Caco-2 (cell line): ENCODE results near the gene KLC4. TPM values are rescaled to one million over a fixed set of nuclear protein-coding genes. Genes with fewer than 3 reads are reported as not detected.

ENCODE experiments used
- BruUV-seq: library from RNA; stranded (reverse); fragments of 400-500 nt; replicated peaks from 2 replicates; lab custom pipeline; 2021; lab: Mats Ljungman, UMichigan
- CTCF ChIA-PET: fragments of 300-600 bp; sonication (Branson Sonifier 250); formaldehyde crosslinking; loops from one replicate; lab custom pipeline; 2022; ENCODE audit warnings: antibody characterized with exemption; lab: Charles Lee
- POLR2A ChIA-PET: fragments of 300-600 bp; sonication (Branson Sonifier 250); formaldehyde crosslinking; loops from one replicate; lab custom pipeline; 2022; ENCODE audit warnings: antibody characterized with exemption; lab: Charles Lee
- DNase-seq, 2 experiments: peaks; one replicate each; pipeline versions ENCODE4 v3.0.0 to v3.0.0-alpha.2; 2020 to 2022
- H3K27me3 ChIP-seq: replicated peaks from 2 replicates; pipeline ENCODE4 v1.6.0; 2011; ENCODE audit warnings: low read length; ENCODE audit not compliant: control insufficient read depth, insufficient read depth
- H3K36me3 ChIP-seq: 2 replicates; pipeline ENCODE4 v1.5.1; 2011; ENCODE audit warnings: low read length; ENCODE audit not compliant: control insufficient read depth, insufficient read depth
- H3K4me1 ChIP-seq: fragments of 250-450 bp; sonication (Bioruptor Pico); 2 replicates; pipeline ENCODE4 v1.5.1; 2020; ENCODE audit warnings: mild to moderate bottlenecking
- H3K4me3 ChIP-seq: 2 replicates; pipeline ENCODE4 v1.5.1; 2011; ENCODE audit warnings: low read depth, mild to moderate bottlenecking, control low read depth, low read length
- H3K9me3 ChIP-seq: fragments of 250-450 bp; sonication (Bioruptor Pico); 2 replicates; pipeline ENCODE4 v1.5.1; 2020; ENCODE audit warnings: mild to moderate bottlenecking, moderate library complexity
- H3K27ac Mint-ChIP-seq: one replicate; pipeline ENCODE4 v1.8.0; 2022; ENCODE audit warnings: mixed read lengths; ENCODE audit not compliant: unreplicated experiment
- H3K27me3 Mint-ChIP-seq: one replicate; pipeline ENCODE4 v1.8.0; 2022; ENCODE audit warnings: mixed read lengths; ENCODE audit not compliant: insufficient read depth, unreplicated experiment
- H3K36me3 Mint-ChIP-seq: one replicate; pipeline ENCODE4 v1.8.0; 2022; ENCODE audit warnings: mild to moderate bottlenecking, mixed read lengths; ENCODE audit not compliant: insufficient read depth, unreplicated experiment
- H3K4me1 Mint-ChIP-seq: one replicate; pipeline ENCODE4 v1.8.0; 2022; ENCODE audit warnings: low read depth, mixed read lengths; ENCODE audit not compliant: unreplicated experiment
- H3K4me3 Mint-ChIP-seq: one replicate; pipeline ENCODE4 v1.8.0; 2022; ENCODE audit warnings: mild to moderate bottlenecking, moderate library complexity, mixed read lengths; ENCODE audit not compliant: unreplicated experiment
- H3K9me3 Mint-ChIP-seq: one replicate; pipeline ENCODE4 v1.8.0; 2022; ENCODE audit warnings: mixed read lengths; ENCODE audit not compliant: unreplicated experiment
- CTCF ChIP-seq, 2 experiments: fragments of 200-600 bp in 1 of 2; IDR thresholded peaks; 1 replicate in 1 of 2; 2 replicates in 1 of 2; pipeline versions ENCODE4 v1.5.1 to v1.8.0; 2011 to 2022; ENCODE audit warnings: antibody characterized with exemption in 1 of 2, control low read depth in 1 of 2, inconsistent platforms in 1 of 2, low read depth in 1 of 2, low read length in 1 of 2, mild to moderate bottlenecking in 1 of 2, moderate library complexity in 1 of 2; ENCODE audit not compliant: insufficient read depth in 1 of 2, severe bottlenecking in 1 of 2, unreplicated experiment in 1 of 2
- intact Hi-C: fragments of 100-400 bp; cut with micrococcal nuclease; formaldehyde crosslinking; loops from one replicate; pipeline ENCODE4 v1.10.0; 2022; ENCODE audit not compliant: unreplicated experiment
- total RNA-seq: library from RNA; stranded (reverse); gene quantifications from 2 replicates; pipeline ENCODE4 v1.2.3, GENCODE V29; 2022

The KLC4 gene
- total RNA-seq, 1 experiment from 2014 or later, result 47.7 TPM

GRCh38 chr6:43034190-43034525 lies 25.3 kb upstream of the KLC4 start:
- no peaks in the 10 kb centered on the region for H3K27me3 Mint-ChIP-seq
- TF ChIP-seq CTCF (IDR thresholded peaks at IDR 0.05; ENCODE audit: insufficient read depth in 1 of 2, low read depth in 1 of 2, low read length in 1 of 2, severe bottlenecking in 1 of 2, unreplicated experiment in 1 of 2), result no peak
- CTCF ChIA-PET, result no interaction called here
- no peaks in the 10 kb centered on the region for H3K9me3 Mint-ChIP-seq
- H3K4me1 Mint-ChIP-seq, result peaks cover 6% of the 10 kb centered on the region
- H3K27ac Mint-ChIP-seq, result no peak overlapping the region
- DNase-seq, result no peak
- H3K4me3 Mint-ChIP-seq, result no peak overlapping the region
- POLR2A ChIA-PET, result interaction anchor here (0.5 to 0.7 kb wide), 3 partner anchors 31 to 236 kb away, joined by 3 to 7 read pairs (median 4); no protein-coding TSS in a partner anchor
- BruUV-seq, result no TSS peak
- H3K36me3 Mint-ChIP-seq, result peaks cover 87% of the 10 kb centered on the region
- Histone ChIP-seq H3K4me3 (no peak overlapping the region), H3K9me3 (no peaks in the 10 kb centered on the region), H3K4me1 (no peaks in the 10 kb centered on the region), H3K27me3 (no peaks in the 10 kb centered on the region), H3K36me3 (peaks cover 3% of the 10 kb centered on the region; the same call in 1 of the 2 replicates)
- intact Hi-C loops, result no loop called here

GRCh38 chr6:43035495-43036194 lies 23.8 kb upstream of the KLC4 start:
- H3K27me3 Mint-ChIP-seq, result no peaks in the 10 kb centered on the region
- peak overlapping the region; percentile 18 for H3K4me3 Mint-ChIP-seq
- H3K36me3 Mint-ChIP-seq, result peaks cover 80% of the 10 kb centered on the region
- Histone ChIP-seq H3K4me3 (no peak overlapping the region), H3K9me3 (no peaks in the 10 kb centered on the region), H3K27me3 (no peaks in the 10 kb centered on the region), H3K36me3 (peaks cover 3% of the 10 kb centered on the region; the same call in 1 of the 2 replicates), H3K4me1 (no peaks in the 10 kb centered on the region)
- no peak for TF ChIP-seq CTCF (IDR thresholded peaks at IDR 0.05; ENCODE audit: insufficient read depth in 1 of 2, low read depth in 1 of 2, low read length in 1 of 2, severe bottlenecking in 1 of 2, unreplicated experiment in 1 of 2)
- ChIA-PET POLR2A (interaction anchor here (0.6 to 1.0 kb wide), 2 partner anchors 21 to 24 kb away, joined by 5 to 11 read pairs; partner anchors contain the start of genes KLC4 and MRPL2), CTCF (no interaction called here)
- H3K27ac Mint-ChIP-seq, result no peak overlapping the region
- H3K4me1 Mint-ChIP-seq, result peaks cover 6% of the 10 kb centered on the region
- no peaks in the 10 kb centered on the region for H3K9me3 Mint-ChIP-seq
- intact Hi-C loops, result no loop called here
- DNase-seq, result no peak
- BruUV-seq, result no TSS peak

GRCh38 chr6:43036712-43037111 lies 22.7 kb upstream of the KLC4 start:
- intact Hi-C loops, result no loop called here
- POLR2A ChIA-PET, result no interaction called here
- H3K4me3 Mint-ChIP-seq, result no peak overlapping the region
- no TSS peak for BruUV-seq
- H3K9me3 Mint-ChIP-seq, result no peaks in the 10 kb centered on the region
- DNase-seq, result no peak
- no peak overlapping the region for H3K27ac Mint-ChIP-seq
- H3K4me1 Mint-ChIP-seq, result peaks cover 6% of the 10 kb centered on the region
- Histone ChIP-seq H3K36me3 (peaks cover 3% of the 10 kb centered on the region; the same call in 1 of the 2 replicates), H3K9me3 (no peaks in the 10 kb centered on the region), H3K4me3 (no peak overlapping the region), H3K4me1 (no peaks in the 10 kb centered on the region), H3K27me3 (no peaks in the 10 kb centered on the region)
- no peaks in the 10 kb centered on the region for H3K27me3 Mint-ChIP-seq
- peaks cover 75% of the 10 kb centered on the region for H3K36me3 Mint-ChIP-seq
- CTCF ChIA-PET, result no interaction called here
- no peak for TF ChIP-seq CTCF (IDR thresholded peaks at IDR 0.05; ENCODE audit: insufficient read depth in 1 of 2, low read depth in 1 of 2, low read length in 1 of 2, severe bottlenecking in 1 of 2, unreplicated experiment in 1 of 2)
